Measurements from ENCODE around the gene SPNS3.

The SPNS3 gene

DNA sequence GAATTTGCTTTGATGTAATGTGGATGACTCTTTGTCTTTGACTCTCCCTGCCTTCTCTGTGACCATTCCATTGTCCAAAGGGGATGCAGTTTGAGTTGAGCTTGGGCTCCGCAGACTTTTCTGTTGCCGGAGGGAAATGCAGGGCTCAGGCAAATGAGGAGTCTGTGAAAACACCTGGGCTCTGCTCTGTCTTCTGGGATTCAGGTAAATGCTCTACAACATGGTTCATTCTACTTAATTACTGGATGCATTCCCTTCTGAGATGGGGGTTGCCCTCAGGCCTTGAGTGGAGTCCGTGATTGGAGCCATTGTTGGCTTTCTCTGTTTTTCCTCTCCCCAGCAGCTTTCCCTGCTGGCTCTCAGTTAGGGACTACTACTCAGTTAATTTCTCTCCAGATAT, 38.5 kb downstream of the SPNS3 start:
- no peak for DNase-seq

DNA sequence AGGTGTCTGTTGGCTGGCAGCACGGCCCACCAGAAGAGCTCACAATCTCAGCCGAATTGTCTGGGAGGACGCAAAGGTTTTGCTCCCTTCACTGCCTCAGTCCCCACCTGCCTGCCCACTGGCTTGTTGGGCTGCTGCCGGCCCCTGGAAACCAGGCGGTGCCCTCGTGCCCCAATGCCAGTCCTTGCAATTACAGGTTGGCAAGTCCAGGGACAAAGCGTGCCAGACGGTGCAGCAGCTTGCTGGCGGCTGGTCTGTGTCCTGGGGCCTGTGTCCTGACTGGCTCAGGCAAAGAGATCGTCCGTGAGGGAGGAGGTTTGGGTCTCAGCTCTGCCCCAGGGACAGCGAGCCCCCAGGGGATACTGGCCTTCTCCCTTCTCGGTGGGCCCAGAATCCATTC, 40.4 kb downstream of the SPNS3 start:
- DNase-seq: no peak

DNA sequence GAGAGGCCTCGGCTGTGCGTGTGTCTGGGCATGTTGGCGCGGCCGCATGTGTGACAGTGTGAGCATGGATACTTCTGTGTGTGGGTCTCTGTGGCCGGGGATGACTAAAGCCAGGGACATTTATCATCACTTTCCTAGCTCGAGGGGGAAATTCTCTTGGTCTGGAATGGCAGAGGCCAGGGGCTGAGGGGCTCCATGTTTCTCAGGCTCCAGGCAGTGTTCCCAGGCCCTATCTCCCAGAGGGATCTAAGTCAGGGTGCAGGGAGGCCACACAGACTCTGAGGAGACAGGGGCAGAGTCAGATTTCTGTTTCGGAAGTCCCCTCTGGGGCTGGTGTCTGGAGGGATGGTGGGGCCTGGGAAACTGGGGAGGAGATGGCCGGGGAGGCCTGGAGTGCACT, 41.3 kb downstream of the SPNS3 start:
- no peak for DNase-seq

DNA sequence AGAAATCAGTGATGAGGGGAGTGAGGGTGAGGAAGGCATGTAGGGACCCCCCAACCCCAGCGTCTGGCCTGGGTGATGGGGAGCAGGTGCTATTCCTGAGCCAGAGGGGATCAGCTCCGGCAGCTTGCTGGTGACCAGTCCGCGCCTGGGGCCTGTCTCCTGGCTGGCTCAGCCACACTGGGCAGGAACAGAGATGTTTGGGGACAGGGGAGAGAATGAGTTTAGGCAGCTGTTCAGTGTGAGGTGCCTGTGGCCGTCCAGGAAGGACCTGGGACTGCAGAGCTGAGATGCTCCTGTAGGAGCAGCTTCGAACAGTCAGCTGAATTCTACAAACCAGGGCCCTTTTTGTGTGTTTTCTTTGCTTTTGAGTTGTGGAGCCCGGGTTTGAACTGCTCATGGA, 41.7 kb downstream of the SPNS3 start:
- DNase-seq: no peak

DNA sequence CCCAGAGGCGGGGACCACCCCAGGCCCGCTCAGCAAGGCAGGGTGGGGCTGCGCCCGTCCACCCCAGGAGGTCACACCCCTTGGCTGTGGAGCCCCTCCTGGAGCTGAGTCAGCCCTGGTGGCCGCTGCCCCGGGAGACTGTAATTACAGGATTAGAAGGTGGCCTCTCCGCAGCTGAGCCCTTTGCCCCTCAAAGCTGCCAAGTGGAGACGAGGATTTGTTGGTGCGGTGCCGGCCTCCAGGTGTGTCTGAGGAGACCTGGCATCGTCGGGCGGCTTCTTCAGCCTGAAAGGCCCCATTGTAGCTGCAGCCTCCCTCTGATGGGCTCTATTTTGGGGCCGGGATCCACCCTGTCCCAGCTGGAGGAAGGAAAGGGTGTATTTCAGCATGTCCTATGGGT, 42.3 kb downstream of the SPNS3 start:
- no peak for DNase-seq

- no peak for DNase-seq
Measured at GRCh38 chr17:4476511-4477070, 42.9 kb downstream of the SPNS3 start.

- DNase-seq: no peak
Measured at GRCh38 chr17:4477255-4477791, 43.6 kb downstream of the SPNS3 start.

DNA sequence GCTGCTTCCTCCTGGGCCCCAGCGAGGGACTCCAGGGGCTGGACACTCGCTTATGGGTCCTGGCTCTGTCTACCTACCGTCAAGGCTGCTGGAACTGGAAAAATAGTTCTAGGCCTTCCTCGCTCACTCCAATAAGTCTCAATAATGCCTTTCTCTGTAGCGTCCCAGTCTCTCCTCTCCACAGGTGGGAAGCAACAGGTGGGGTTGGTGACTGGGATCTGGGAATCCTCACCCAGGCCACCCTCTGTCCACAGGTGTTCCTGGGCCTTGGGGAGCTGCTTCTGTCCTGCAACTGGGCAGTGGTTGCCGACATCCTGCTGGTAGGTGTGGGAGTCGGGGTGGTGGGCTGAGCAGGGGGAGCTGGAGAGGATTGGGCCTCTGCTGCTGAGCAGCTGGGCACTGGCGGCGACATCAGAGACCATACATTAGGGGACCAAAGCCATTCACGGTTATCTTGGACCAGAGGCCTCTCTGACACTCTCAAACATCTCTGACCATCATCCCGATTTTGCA, 44.6 kb downstream of the SPNS3 start:
- DNase-seq: no peak

GRCh38 chr17:4479340-4479981, 45.7 kb downstream of the SPNS3 start:
- no peak for DNase-seq

- DNase-seq: no peak
Measured at GRCh38 chr17:4479982-4480751, 46.4 kb downstream of the SPNS3 start.

- DNase-seq: no peak
Measured at GRCh38 chr17:4480929-4481898, 47.5 kb downstream of the SPNS3 start.

DNA sequence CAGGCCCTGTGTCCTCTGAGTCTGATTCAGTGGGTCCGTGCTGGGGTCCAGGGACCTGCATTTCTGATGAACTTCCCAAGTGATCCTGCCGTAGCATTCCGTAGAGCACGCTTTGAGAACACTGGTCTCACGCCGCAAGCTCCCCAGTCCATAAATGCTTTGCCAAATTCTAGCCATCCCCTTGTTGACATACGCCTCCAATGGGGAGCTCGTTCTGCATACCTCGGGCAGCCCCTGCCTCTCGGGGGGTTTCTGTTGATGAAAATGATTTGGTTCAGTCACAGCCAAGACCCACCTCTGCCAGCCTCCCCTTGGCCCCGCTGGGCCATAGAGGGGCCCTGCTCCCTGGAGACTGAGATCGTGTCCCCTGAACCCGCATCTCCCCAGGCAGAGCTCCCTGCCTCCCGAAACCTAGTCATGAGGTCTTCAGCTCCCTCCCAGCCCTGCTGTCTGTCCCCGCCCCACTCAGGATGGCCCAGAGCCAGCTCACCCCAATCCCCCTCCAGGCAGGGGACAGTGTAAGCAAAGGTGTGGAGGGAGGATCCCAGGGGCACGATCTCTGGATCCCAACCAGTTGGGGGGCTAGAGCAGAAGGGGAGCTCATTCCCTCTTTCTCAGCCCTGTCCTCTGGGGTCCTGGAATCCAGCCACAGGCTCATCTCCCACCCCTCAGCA, 48.7 kb downstream of the SPNS3 start:
- DNase-seq: no peak

GRCh38 chr17:4483012-4483840, 49.5 kb downstream of the SPNS3 start:
- no peak for DNase-seq

- peak in 2 of 4 experiments; percentile 35 to 40 for DNase-seq
Measured at GRCh38 chr17:4485676-4486646, 52.2 kb downstream of the SPNS3 start.

GRCh38 chr17:4487296-4487695, 53.6 kb downstream of the SPNS3 start:
- DNase-seq: no peak

- no peak for DNase-seq
Measured at GRCh38 chr17:4487820-4488716, 54.3 kb downstream of the SPNS3 start.

GRCh38 chr17:4488989-4489595, 55.4 kb downstream of the SPNS3 start:
- no peak for DNase-seq

GRCh38 chr17:4490109-4490591, 56.4 kb downstream of the SPNS3 start:
- DNase-seq: no peak

All from activated CD4-positive, CD25-positive, alpha-beta regulatory T cell (primary cell).